HepG2 (cell line): ENCODE measurements around the gene SDE2.

Experiments
- CTCF ChIP-seq: sonication (generic); formaldehyde crosslinking; IDR thresholded peaks from 2 replicates; pipeline ENCODE4 v1.5.0; 2020; ENCODE audit warnings: mild to moderate bottlenecking, missing genetic modification reagents, moderate library complexity
- ELF4 ChIP-seq: sonication (generic); formaldehyde crosslinking; IDR thresholded peaks from 2 replicates; pipeline ENCODE4 v1.5.0; 2020; ENCODE audit warnings: missing genetic modification reagents, mild to moderate bottlenecking, moderate library complexity, borderline replicate concordance
- MAX ChIP-seq: IDR thresholded peaks from 2 replicates; pipeline ENCODE4 v1.6.1; 2012; ENCODE audit warnings: inconsistent platforms
- NFIC ChIP-seq: IDR thresholded peaks from 2 replicates; pipeline ENCODE4 v1.6.1; 2012; ENCODE audit warnings: mild to moderate bottlenecking, low read length, inconsistent platforms
- PBX3 ChIP-seq: sonication (generic); formaldehyde crosslinking; IDR thresholded peaks from 2 replicates; pipeline ENCODE4 v1.8.1; 2023; ENCODE audit warnings: missing genetic modification reagents, inconsistent platforms, borderline replicate concordance
- SIX4 ChIP-seq: sonication (generic); formaldehyde crosslinking; IDR thresholded peaks from 2 replicates; pipeline ENCODE4 v1.4.0; 2020; ENCODE audit warnings: missing genetic modification reagents
- SNRNP70 ChIP-seq: fragments of 200-400 bp; formaldehyde crosslinking; IDR thresholded peaks from 2 replicates; pipeline ENCODE4 v1.6.1; 2017; ENCODE audit warnings: mild to moderate bottlenecking, low read depth, low read length, moderate library complexity
- ZKSCAN5 ChIP-seq: sonication (generic); formaldehyde crosslinking; IDR thresholded peaks from 2 replicates; pipeline ENCODE4 v1.5.1; 2020; ENCODE audit warnings: mild to moderate bottlenecking, missing genetic modification reagents
- ZNF569 ChIP-seq: sonication (generic); formaldehyde crosslinking; IDR thresholded peaks from 2 replicates; pipeline ENCODE4 v1.5.0; 2020; ENCODE audit warnings: mild to moderate bottlenecking, missing genetic modification reagents, moderate library complexity, borderline replicate concordance
- ZNF639 ChIP-seq: conservative IDR thresholded peaks from 2 replicates; pipeline ENCODE4 v1.6.1; 2018; ENCODE audit warnings: missing genetic modification reagents

GRCh38 chr1:225972344-225973152 is 26.6 kb downstream of the SDE2 start:
- no peak for TF ChIP-seq SNRNP70
- TF ChIP-seq ELF4 (CRISPR knock-in tag): no peak
- TF ChIP-seq ZNF639 (CRISPR knock-in tag): no peak
- TF ChIP-seq ZKSCAN5 (CRISPR knock-in tag): no peak
- no peak for TF ChIP-seq CTCF (CRISPR knock-in tag)
- TF ChIP-seq ZNF569 (CRISPR knock-in tag): no peak
- TF ChIP-seq MAX: no peak
- no peak for TF ChIP-seq PBX3 (CRISPR knock-in tag)
- no peak for TF ChIP-seq NFIC
- TF ChIP-seq SIX4 (CRISPR knock-in tag): no peak
